NOMO-1 treated with DMSO at 0.1 percent for 48 hours (cell line): ENCODE results near the gene DNAH9.

Experiments
- DNase-seq: peaks from one replicate; lab custom pipeline; 2025; ENCODE audit not compliant: unreplicated experiment; lab: John Stamatoyannopoulos, UW

DNAH9 gene

DNA sequence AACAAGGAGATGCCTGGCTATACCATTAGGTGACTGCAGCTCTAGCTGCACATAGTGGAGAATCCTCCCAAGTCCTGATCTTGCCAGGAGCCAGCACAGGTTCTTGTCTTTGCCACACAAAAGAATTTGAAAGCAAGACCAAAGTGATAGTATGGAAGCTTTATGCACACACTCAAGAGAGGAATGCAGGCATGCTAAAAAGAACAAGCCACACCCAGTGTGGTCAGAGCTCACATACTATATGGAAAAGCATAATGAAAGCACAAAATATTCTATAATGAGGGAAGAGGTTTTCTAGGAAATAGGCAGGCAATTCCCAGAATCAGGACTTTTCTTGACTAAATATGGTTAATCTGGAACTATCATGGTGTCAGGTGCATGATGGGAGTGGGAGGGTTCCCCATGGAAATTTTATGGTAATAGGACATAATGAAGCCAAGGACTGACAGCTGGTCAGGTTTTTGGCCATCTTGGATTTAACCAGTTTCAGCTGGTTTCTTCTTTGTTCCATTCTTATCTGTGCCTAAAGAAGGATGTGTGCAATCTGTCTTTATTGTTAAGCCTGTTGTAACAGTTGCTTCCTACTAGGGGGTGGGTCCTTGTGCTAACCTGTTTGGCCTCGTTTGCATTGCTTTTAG is 227.4 kb downstream of the DNAH9 start:
- no peak for DNase-seq

DNA sequence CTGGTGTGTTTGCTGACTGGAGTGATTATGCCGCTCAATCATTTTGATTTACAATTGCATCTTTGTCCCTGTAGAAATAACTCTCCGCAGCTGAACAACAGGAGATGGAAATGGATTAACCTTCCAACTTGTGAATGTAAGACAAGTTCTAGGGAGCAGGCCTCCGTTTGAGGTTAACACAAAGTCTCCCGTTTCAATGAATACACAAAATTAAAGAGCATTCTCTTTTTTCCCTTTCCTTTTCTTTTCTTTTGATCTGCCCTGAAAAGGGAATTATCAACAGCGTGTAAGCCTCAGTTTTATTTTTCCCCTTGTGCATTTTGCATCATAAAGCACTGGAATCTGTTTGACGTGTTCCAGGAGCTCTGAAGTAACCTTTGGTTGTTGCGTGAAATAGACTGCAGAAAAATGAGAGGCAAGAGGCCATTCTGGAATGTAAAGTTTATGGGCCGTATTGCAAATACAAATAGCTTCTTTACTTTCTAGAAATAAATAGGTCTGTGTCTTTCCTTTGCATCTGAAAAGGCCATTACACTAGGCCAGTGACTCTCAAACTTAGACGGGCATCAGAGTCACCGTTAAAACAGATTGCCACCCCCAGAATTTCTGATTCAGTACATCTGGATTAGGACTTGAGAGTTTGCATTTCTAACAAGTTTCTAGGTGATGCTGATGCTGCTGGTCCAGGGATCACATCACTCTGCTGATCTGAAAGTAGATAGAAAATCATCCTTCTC is 234.3 kb downstream of the DNAH9 start:
- no peak for DNase-seq

DNA sequence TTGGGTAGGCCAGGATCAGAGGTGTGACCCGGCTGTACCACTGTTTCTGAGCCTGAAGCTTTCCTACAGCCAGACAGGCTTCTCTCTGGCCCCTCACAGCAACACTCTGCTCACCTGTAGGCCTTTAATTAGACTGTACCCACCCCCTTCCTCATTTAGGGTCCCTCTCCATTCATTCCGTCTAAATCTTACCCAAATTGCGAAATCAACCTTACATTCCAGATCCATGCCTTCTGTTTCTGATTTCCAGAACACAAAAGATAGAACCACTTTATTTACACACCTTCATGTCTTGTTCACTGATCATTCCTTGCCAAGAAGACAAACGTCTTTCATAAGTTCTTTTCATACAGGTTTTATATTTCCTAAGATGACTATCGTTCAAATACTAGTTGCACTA is 238.2 kb downstream of the DNAH9 start:
- no peak for DNase-seq

DNA sequence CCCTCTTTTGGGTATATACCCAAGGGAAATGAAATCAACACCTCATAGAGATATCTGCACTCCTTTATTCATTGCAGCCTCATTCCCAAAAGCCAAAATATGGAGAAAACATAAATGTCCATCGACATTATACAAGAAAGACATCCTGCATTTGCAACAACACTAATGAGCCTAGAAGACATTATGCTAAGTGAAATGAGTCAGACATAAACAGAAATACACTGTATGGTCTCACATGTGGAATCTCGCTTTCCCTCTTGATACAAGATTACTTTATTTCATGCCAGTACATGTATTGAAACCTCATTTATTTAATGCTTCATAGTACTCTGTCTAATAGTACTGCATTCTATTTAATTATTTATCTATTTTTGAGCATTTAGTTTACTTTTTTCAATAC is 241.8 kb downstream of the DNAH9 start:
- DNase-seq, result no peak

DNA sequence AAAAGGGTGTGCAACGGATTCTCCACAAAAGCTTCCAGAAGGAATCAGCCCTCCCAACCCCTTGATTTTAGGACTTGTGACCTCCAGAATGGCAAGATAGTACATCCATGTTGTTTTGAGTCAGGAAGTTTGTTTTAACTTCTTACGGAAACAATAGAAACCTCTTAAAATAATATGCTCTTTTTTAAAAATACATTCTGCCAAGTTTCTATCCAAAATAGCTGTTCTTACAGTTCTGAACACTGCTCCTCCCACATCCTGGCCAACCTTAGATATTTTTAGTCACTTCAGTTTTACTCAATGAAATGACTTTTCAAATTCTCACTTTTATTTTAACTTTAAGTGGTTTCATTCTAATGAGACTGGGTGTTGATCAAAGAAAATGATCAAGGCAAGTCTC is 242.6 kb downstream of the DNAH9 start:
- no peak for DNase-seq

DNA sequence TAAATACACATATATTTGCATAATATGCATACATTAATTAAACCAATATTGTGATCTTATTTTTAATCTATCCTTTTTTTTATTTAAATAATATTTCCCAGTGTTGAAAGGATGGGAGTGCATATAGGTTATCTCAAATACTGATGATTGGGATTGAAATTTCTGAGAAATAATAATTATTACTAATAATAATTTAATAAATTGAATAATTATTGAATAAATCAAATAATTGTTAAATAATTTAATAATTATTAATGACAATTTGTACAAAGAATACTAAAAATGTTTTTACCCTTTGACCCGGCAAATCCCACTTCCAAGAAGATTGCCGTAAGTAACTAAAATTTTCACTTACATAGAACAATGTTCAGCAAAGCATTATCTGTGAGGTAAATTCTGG is 250.1 kb downstream of the DNAH9 start:
- DNase-seq, result no peak

DNA sequence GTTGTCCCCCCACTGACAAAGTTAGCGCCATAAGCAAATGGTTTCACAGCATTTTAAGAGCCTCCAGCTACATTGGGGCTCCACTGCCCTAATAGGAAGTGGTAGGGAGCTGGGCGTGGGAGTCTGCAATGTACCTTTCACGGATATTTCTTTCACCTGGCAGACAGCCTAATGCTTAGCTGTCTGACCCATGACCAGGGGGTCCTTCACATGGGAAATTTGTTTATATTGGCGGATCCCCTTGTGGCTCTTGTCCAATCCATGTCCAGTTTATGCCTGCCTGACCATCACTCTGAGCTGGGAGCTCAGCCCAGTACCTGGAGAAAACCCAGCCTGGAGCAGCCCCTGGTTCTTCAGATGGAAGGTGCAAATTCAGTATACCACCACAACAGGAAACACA is 254.0 kb downstream of the DNAH9 start:
- no peak for DNase-seq

DNA sequence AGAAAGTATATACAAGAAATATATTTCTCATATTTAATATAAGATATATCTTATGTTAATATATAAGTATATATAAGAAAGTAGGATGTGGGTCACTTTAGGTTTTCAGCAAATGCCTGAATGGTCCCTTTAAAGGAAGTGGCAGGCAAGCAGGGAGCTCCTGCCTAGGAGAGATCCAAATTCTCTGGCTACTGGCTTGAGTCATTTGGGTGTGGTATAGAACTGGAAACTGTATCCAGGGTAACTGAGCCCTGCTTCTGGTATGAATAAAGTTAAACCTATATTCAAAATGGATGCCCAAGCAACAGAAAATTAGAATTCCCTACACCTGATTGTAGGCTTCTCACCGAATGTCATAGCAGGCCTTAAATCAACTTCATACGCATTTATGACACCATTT is 254.6 kb downstream of the DNAH9 start:
- DNase-seq, result no peak

DNA sequence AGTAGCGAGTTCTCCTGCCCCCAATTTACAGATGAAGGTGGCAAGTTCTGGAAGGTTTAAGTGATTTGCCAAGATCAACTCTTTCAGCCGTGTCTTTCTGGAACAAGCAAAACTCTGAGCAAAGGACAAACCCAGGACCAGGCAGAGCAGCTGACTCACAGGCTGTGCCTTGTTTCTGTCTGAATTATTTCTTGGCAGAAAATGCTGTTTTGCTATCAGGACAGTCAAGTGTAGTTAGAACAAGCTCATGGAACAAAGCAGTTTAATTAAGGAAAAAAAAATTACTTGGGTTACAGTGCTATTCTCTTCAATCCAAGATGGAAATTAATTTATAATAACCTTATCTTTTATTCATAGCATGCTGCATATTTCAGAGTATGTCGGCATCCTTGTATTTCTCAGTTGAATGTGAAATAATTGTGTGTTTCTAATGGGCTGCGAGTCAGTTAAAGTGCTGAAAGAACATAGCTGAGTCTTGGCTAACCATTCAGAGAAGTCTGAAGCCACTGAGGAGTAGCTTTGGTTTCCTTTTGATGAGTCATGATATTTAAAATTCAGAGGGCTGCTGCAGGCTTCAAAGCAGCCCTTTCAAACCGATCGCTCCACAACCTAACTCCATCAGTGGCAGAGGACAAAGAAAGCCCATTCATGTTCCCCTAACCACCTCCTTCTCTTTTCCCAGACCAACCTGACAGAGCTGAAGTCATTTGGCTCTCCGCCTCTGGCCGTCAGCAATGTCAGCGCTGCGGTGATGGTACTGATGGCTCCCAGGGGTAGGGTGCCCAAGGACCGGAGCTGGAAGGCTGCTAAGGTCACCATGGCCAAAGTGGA is 255.3 kb downstream of the DNAH9 start:
- no peak for DNase-seq

DNA sequence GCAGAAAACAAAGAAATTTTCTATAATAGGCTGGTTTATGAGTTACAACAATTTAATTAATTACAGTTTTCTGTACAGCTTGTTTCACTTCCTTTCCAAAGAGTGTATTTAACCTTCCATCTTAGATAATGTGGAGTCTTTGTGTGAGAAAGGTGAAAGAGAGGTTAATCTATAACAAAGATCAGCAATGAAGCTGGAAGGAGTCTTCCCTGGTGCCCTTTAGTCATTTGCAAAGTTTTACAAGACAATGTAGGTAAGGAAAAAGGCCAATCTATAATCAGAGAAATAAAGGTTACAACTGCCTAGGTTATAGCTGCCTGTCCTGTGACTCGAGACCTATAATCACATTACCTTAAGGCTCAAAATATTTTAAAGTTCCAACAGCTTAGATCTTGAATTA is 257.0 kb downstream of the DNAH9 start:
- no peak for DNase-seq

DNA sequence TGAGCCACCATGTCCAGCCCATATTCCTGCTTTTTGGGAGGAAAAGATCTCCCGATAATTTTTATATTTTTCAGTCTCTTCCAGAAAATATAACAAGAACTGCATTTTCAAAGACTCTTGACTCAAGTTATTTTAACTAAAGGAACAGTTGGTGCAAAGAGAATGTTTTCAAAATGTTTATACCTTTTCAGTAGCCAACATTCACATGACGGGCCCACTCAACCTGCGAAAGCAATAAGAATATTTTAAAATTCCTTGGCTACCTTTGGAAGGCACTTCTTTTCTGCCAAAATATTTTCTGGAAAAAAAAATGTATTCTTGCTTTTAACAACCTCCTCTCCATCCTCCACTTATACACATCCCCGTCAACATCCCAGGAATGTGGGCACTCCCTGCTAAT is 258.7 kb downstream of the DNAH9 start:
- DNase-seq, result no peak

DNA sequence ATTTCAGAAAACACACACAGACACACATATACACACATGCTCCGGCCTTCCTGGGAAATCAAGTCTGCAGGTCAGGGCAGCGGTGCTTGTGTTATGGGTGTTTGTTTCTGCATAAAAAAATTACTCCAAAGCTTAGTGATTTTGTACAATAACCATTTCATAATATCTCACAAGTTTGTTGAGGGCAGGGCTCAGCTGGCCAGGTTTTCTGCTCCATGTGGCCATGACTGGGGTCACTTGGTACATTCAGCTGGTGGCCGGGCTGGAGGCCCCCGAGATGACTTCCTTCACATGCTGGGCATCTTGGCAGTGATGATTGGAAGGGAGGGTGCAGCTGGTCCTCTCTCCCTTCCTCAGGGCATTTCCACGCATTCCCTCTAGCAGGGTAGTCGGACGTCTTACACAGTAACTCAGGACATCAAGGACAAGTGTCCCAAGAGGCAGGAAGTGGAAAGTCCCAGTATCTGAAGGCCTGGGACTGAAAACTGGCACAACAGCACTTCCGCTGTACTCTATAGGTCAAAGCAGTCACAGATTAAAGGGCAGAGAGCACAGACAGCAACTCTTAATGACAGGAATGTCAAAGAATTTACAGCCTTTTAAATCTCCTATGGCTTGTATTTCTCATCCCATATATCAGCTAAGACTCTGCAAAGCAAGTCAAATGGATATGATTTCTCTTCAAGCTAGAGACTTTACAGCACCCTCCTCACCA is 271.6 kb downstream of the DNAH9 start:
- no peak for DNase-seq

DNA sequence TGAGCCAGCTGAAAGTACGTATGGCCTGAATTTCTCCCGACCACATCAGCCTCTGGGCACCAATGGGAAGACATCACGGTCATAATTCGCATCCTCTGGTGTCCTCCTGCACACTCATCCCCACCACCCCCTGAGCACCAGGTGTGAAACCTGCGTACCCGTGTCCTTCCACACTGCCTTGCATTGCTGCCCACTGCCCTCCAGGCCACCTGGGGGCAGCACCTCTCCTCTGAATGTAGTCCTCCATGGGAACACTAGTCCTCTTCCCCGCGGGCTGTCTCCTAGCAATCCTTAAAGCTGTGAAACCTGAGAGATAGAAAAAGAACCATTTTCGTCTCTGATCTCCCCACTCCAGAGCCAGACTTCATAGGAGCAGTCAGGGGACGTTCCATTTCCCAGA is 273.5 kb downstream of the DNAH9 start:
- no peak for DNase-seq

DNA sequence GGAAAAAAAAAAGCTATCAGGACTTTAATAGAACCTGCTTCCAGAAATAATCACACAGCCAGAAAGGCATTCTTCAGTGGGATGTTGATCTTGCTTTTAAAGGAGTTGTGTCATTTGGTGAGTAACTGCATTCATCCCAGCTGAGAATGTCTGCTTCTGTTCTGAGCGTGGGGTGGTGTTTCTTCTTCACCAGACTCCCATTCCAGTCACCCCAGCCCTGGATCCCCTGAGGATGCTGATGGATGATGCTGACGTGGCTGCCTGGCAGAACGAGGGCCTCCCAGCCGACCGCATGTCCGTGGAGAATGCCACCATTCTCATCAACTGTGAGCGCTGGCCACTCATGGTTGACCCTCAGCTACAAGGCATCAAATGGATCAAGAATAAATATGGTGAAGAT is 276.5 kb downstream of the DNAH9 start:
- no peak for DNase-seq

DNA sequence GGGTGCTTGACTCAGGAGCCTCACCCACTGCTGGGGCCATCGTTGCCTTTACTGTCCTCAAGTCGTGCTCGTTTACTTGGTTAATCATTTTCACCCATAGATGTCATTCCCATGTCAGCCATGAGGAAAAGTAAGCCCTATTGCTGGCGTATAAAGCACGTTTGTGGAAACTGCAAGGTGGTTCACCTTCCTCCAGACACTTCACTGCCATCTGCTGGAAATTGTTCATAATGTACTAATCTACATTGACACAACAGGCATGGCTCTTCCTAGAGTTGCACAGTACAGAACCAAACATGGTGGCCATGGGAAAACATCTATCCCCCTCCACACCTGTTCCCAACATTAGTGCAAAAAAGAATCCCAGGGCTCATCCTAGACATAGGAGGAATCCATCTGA is 282.4 kb downstream of the DNAH9 start:
- DNase-seq, result peak; percentile 1

DNA sequence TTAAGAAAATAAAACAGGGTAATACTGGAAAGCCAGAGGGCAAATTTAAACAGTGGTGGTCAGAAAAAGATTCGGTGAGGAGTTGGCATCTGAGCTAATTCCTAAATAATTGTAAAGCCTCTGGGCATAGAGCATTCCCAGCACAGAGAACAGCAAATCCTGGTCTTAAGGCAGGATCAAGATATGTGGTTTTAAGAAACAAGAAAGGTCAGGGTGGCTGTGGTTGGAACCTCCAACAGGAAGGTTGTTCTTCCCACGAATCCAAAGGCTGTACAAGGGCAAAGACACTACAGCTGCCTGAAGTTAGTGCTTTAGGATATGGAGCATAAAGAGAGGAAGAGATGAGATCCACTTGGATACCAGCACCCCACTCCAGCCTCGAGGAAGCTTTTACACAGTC is 284.4 kb downstream of the DNAH9 start:
- no peak for DNase-seq

DNA sequence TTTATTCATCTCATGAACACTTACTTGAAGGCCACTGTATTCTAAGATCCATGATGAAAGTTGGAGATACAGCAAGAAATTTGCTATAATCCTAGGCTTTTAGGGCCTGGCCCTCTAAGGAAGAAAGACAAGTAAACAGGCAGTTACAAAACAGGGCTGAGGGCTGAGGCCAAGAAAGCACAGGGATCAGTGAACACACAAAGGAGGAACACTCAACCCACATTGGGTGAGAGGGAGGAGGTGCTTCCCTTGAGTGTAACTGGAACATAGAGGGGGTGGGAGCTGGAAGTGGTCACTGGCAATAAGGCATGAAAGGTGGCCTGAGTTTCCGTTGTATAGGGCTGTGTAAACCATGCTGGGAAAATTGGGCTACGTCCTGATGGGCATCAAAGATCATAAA is 286.8 kb downstream of the DNAH9 start:
- no peak for DNase-seq

DNA sequence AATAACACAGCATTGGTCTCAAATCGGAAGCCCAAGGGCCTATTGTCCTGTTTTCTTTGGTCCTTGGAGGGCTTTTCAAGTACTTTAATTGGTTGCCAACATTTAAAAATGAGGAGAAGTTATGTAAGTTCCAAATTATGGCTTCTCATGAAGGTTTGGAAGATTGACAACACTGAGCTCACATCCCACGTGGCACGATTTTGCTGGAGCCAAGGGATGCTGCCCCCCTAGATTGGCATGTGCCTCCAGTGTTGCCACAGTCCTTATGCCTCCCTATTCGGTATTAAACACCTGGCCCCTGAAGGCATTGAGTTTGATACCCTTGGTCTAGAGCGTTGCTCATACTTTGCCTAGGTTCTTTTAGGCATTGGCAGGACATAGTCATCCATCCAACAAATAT is 291.0 kb downstream of the DNAH9 start:
- DNase-seq, result no peak

DNA sequence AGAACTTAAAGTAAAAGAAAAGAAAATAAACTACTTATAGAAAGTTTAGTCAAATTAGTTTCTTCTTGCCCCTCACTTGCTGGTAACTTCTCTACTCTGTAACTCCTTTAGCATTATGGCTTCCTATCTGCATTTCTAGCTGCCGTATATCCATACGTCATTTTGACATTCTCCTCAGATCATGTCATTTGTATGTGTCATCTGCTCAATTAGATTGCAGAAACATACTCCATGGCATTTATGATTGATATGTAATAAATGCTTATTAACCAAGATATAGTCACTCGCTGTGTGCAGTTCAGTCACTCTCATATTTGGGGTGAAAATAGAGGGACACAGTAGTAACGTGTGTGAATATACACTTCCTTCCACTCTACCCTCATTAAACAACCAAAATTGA is 295.6 kb downstream of the DNAH9 start:
- no peak for DNase-seq

DNA sequence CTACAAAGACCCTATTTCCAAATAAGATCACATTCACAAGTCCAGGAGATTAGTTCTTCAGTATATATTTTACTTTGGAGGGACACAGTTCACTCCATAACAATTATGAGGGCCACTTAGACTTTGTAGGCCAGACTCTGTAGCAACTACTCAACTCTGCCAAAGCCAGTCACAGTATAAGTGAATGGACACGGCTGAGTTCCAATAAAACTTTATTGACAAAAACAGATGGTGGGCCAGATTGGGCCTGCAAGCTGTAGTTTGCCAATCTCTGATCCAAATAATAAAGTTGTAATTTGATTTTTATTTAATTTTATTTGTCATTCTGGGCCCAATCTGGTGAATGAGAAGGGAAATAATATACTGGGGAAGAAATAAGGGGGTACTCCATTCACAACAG is 297.9 kb downstream of the DNAH9 start:
- DNase-seq, result no peak

DNA sequence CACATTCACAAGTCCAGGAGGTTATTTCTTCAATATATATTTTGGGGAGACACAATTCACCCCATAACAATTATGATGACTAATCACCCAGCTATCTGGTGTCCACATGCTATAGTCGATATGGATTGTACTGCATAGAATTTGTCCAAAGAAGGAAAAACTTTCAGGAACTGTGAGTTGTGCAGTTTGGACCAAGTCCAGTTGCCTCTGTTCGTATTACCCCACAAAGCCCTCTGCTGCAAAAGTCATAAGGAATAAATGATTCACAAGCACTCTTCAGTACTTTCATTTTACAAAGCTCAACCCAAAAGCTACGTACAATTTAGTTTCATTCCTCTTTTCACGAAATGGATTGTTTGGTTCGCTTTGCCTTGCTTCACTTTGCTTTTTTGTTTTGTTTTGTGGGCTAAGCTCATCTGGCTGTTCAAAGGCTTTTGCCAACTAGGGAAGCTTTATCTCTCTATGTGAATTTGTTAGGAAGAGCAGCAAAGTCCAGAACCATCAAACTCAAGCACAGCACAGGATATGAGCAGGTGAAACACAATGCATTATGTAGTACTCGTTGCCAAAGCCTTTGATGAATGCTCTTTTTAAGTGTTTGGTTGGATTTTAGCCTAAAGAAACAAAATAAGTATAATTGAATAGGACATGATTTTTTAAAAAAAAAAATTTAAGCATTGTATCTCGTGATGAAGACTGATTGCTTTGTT is 300.4 kb downstream of the DNAH9 start:
- DNase-seq, result no peak
